ENCODE results near the gene SLC35B1. TPM values are rescaled to one million over a fixed set of nuclear protein-coding genes. Genes with fewer than 3 reads are reported as not detected.

The SLC35B1 gene, protein sequence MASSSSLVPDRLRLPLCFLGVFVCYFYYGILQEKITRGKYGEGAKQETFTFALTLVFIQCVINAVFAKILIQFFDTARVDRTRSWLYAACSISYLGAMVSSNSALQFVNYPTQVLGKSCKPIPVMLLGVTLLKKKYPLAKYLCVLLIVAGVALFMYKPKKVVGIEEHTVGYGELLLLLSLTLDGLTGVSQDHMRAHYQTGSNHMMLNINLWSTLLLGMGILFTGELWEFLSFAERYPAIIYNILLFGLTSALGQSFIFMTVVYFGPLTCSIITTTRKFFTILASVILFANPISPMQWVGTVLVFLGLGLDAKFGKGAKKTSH
- 10 to 100 TPM; 20.6 to 47.5 (median 25.7) TPM for polyA plus RNA-seq (ENCODE audit: low read depth in 6 of 6)

- H3K27ac Mint-ChIP-seq: peak within 1 kb of the TSS; percentile 95 to 99 (median 98)
- DNase-seq (peak; percentile 97), ATAC-seq (ENCODE audit: low read depth in 2 of 2) (peak; percentile 95)
- no peaks in the 10 kb centered on the region for H3K27me3 Mint-ChIP-seq
- peaks cover 17 to 20% of the 10 kb centered on the region in 2 donors for H3K36me3 Mint-ChIP-seq
- no peaks in the 10 kb centered on the region for H3K9me3 Mint-ChIP-seq
- peaks cover 31 to 40% (median 38%) of the 10 kb centered on the region in 3 donors for H3K4me1 Mint-ChIP-seq
- peak within 1 kb of the TSS; percentile 93 to 97 (median 95) for H3K4me3 Mint-ChIP-seq
Observed at GRCh38 chr17:49707608-49708514, at the start of gene SLC35B1. TSS of gene SLC35B1 (minus strand) at chr17:49707964. CDS start at chr17:49707833, 131 bp downstream.

- DNase-seq (no peak), ATAC-seq (ENCODE audit: low read depth in 2 of 2) (no peak)
- peaks cover 44 to 77% (median 59%) of the 10 kb centered on the region in 3 donors for H3K4me1 Mint-ChIP-seq
- H3K4me3 Mint-ChIP-seq: no peak overlapping the region
- no peaks in the 10 kb centered on the region for H3K27me3 Mint-ChIP-seq
- peak overlapping the region in 3 of 6 donors; percentile 62 to 69 (median 67) for H3K27ac Mint-ChIP-seq
- H3K36me3 Mint-ChIP-seq: peaks cover 0 to 3% of the 10 kb centered on the region in 2 donors
- no peaks in the 10 kb centered on the region for H3K9me3 Mint-ChIP-seq
Observed at GRCh38 chr17:49757151-49757777, 49.5 kb upstream of the SLC35B1 start.

GRCh38 chr17:49756323-49757150 is 48.8 kb upstream of the SLC35B1 start:
- no peaks in the 10 kb centered on the region for H3K9me3 Mint-ChIP-seq
- no peaks in the 10 kb centered on the region for H3K27me3 Mint-ChIP-seq
- DNase-seq (no peak), ATAC-seq (ENCODE audit: low read depth in 2 of 2) (no peak)
- H3K4me3 Mint-ChIP-seq: peak overlapping the region in 1 of 8 donors; percentile 9
- peaks cover 40 to 77% (median 55%) of the 10 kb centered on the region in 3 donors for H3K4me1 Mint-ChIP-seq
- peak overlapping the region in 5 of 6 donors; percentile 20 to 73 (median 67) for H3K27ac Mint-ChIP-seq
- H3K36me3 Mint-ChIP-seq: peaks cover 0 to 4% of the 10 kb centered on the region in 2 donors

- H3K36me3 Mint-ChIP-seq: peaks cover 0 to 4% of the 10 kb centered on the region in 2 donors
- H3K27me3 Mint-ChIP-seq: no peaks in the 10 kb centered on the region
- no peak for ATAC-seq (ENCODE audit: low read depth in 2 of 2)
- no peaks in the 10 kb centered on the region for H3K9me3 Mint-ChIP-seq
- H3K4me3 Mint-ChIP-seq: no peak overlapping the region
- H3K4me1 Mint-ChIP-seq: peaks cover 36 to 69% (median 49%) of the 10 kb centered on the region in 3 donors
- no peak for DNase-seq
- peak overlapping the region in 2 of 6 donors; percentile 10 to 50 for H3K27ac Mint-ChIP-seq
Observed at GRCh38 chr17:49755663-49756283, 48.0 kb upstream of the SLC35B1 start.

DNA sequence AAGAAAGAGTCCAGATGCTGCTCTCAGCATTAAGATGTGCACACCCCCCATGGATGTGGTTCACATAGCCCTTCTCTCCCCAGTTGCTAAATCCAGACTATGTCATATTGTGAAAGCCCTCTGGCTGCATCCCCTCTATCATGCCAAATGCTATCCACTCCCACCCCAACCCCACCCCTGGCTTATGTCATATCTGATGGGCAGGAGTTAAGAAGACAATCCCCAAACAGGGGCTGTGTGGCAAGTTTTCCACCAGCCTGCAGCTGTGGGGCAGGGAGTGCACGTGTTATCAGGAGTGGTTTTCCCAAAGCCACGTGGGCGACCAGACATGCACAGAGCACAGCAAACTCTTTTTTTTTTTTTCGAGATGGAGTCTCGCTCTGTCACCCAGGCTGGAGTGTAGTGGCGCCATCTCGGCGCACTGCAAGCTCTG is 46.2 kb upstream of the SLC35B1 start:
- ATAC-seq (ENCODE audit: low read depth in 2 of 2) (no peak), DNase-seq (no peak)
- Mint-ChIP-seq H3K9me3 (no peaks in the 10 kb centered on the region), H3K4me3 (peak overlapping the region in 1 of 8 donors; percentile 35), H3K27me3 (no peaks in the 10 kb centered on the region), H3K4me1 (peaks cover 38 to 70% (median 49%) of the 10 kb centered on the region in 3 donors), H3K27ac (peak overlapping the region in 3 of 6 donors; percentile 11 to 33 (median 27)), H3K36me3 (peaks cover 0 to 9% of the 10 kb centered on the region in 2 donors)

GRCh38 chr17:49752508-49752907 is 44.7 kb upstream of the SLC35B1 start:
- H3K9me3 Mint-ChIP-seq: no peaks in the 10 kb centered on the region
- ATAC-seq (ENCODE audit: low read depth in 2 of 2) (no peak), DNase-seq (no peak)
- no peak overlapping the region for H3K4me3 Mint-ChIP-seq
- peak overlapping the region in 5 of 6 donors; percentile 20 to 86 (median 69) for H3K27ac Mint-ChIP-seq
- H3K27me3 Mint-ChIP-seq: no peaks in the 10 kb centered on the region
- peaks cover 46 to 79% (median 59%) of the 10 kb centered on the region in 3 donors for H3K4me1 Mint-ChIP-seq
- peaks cover 0 to 9% of the 10 kb centered on the region in 2 donors for H3K36me3 Mint-ChIP-seq

GRCh38 chr17:49749730-49750129 is 42.0 kb upstream of the SLC35B1 start:
- DNase-seq (no peak), ATAC-seq (ENCODE audit: low read depth in 2 of 2) (no peak)
- Mint-ChIP-seq H3K27ac (peak overlapping the region in 5 of 6 donors; percentile 82 to 98 (median 97)), H3K27me3 (no peaks in the 10 kb centered on the region), H3K9me3 (no peaks in the 10 kb centered on the region), H3K36me3 (peaks cover 0 to 9% of the 10 kb centered on the region in 2 donors), H3K4me3 (peak overlapping the region in 5 of 8 donors; percentile 8 to 41 (median 20)), H3K4me1 (peaks cover 58 to 82% (median 65%) of the 10 kb centered on the region in 3 donors)

- H3K27ac Mint-ChIP-seq: peak overlapping the region; percentile 72 to 99 (median 97)
- DNase-seq (peak; percentile 48), ATAC-seq (ENCODE audit: low read depth in 2 of 2) (peak; percentile 56 to 70)
- H3K9me3 Mint-ChIP-seq: no peaks in the 10 kb centered on the region
- peaks cover 58 to 88% (median 65%) of the 10 kb centered on the region in 3 donors for H3K4me1 Mint-ChIP-seq
- peak overlapping the region; percentile 57 to 94 (median 87) for H3K4me3 Mint-ChIP-seq
- no peaks in the 10 kb centered on the region for H3K27me3 Mint-ChIP-seq
- peaks cover 0 to 9% of the 10 kb centered on the region in 2 donors for H3K36me3 Mint-ChIP-seq
Observed at GRCh38 chr17:49748791-49749190, 41.0 kb upstream of the SLC35B1 start.

- DNase-seq (no peak), ATAC-seq (ENCODE audit: low read depth in 2 of 2) (no peak)
- peak overlapping the region; percentile 96 to 99 (median 98) for H3K27ac Mint-ChIP-seq
- no peaks in the 10 kb centered on the region for H3K9me3 Mint-ChIP-seq
- peak overlapping the region; percentile 57 to 94 (median 90) for H3K4me3 Mint-ChIP-seq
- H3K4me1 Mint-ChIP-seq: peaks cover 58 to 89% (median 65%) of the 10 kb centered on the region in 3 donors
- peaks cover 0 to 9% of the 10 kb centered on the region in 2 donors for H3K36me3 Mint-ChIP-seq
- no peaks in the 10 kb centered on the region for H3K27me3 Mint-ChIP-seq
Observed at GRCh38 chr17:49748223-49748622, 40.5 kb upstream of the SLC35B1 start.

DNA sequence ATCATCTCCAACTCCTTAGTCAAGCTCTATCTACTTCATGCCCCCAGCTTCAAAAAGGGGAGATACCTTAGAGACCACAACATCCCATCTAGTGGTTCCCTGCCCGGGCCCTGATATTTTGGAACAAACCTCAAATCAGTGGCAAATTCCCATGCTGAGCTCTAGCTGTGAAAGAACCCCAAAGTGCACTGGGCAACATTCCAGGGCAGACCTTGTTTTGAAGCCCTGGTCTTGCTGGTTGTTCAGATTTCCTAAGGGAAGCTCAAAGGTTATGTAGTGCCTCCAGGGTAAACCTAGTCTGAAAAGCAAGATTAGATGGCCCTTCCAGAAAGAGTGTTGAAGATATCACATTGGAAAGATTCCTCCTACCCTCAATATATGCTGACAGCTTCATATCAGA is 39.9 kb upstream of the SLC35B1 start:
- Mint-ChIP-seq H3K27me3 (no peaks in the 10 kb centered on the region), H3K4me1 (peaks cover 63 to 89% (median 70%) of the 10 kb centered on the region in 3 donors), H3K27ac (peak overlapping the region; percentile 96 to 99 (median 98)), H3K9me3 (no peaks in the 10 kb centered on the region), H3K36me3 (peaks cover 0 to 9% of the 10 kb centered on the region in 2 donors), H3K4me3 (peak overlapping the region; percentile 78 to 94 (median 90))
- no peak for ATAC-seq (ENCODE audit: low read depth in 2 of 2)
- no peak for DNase-seq

GRCh38 chr17:49746791-49747490 is 39.2 kb upstream of the SLC35B1 start:
- H3K4me1 Mint-ChIP-seq: peaks cover 64 to 89% (median 70%) of the 10 kb centered on the region in 3 donors
- peak overlapping the region; percentile 96 to 99 (median 98) for H3K27ac Mint-ChIP-seq
- H3K9me3 Mint-ChIP-seq: no peaks in the 10 kb centered on the region
- no peaks in the 10 kb centered on the region for H3K27me3 Mint-ChIP-seq
- peaks cover 0 to 5% of the 10 kb centered on the region in 2 donors for H3K36me3 Mint-ChIP-seq
- peak overlapping the region; percentile 78 to 94 (median 90) for H3K4me3 Mint-ChIP-seq
- peak; percentile 78 to 81 for ATAC-seq (ENCODE audit: low read depth in 2 of 2)
- DNase-seq: peak; percentile 50

All from naive B cell (primary cell).